Lung (tissue), 12 donors: Measurements from ENCODE around the gene PDLIM1. TPM values are rescaled to one million over a fixed set of nuclear protein-coding genes. Genes with fewer than 3 reads are reported as not detected.

ENCODE experiments used
- ATAC-seq: fragments of 200-7000 bp; cut with Tn5 transposase; one replicate; pipeline ENCODE4 v1.9.1; 2020; ENCODE audit warnings: moderate number of reproducible peaks; ENCODE audit not compliant: insufficient read depth, low FRiP score
- DNase-seq, 3 donors: peaks; one replicate each; pipeline ENCODE4 v3.0.0-alpha.2; 2013 to 2017
- H3K27ac ChIP-seq, 2 donors: one replicate each; pipeline ENCODE4 v1.5.1; 2013; ENCODE audit warnings: mild to moderate bottlenecking in 2 of 2, moderate library complexity in 2 of 2, control low read depth in 1 of 2, inconsistent platforms in 1 of 2, low read depth in 1 of 2, low read length in 1 of 2
- H3K27me3 ChIP-seq, 3 donors: one replicate each; pipeline ENCODE4 v1.5.1; 2013; ENCODE audit warnings: low read length in 2 of 3; ENCODE audit not compliant: control insufficient read depth in 3 of 3, insufficient read depth in 3 of 3
- H3K36me3 ChIP-seq, 4 donors: one replicate each; pipeline ENCODE4 v1.5.1; 2013; ENCODE audit warnings: low read length in 4 of 4, mild to moderate bottlenecking in 1 of 4, moderate library complexity in 1 of 4; ENCODE audit not compliant: control insufficient read depth in 4 of 4, insufficient read depth in 4 of 4
- H3K4me1 ChIP-seq, 5 donors: one replicate each; pipeline ENCODE4 v1.5.1; 2013; ENCODE audit warnings: low read length in 5 of 5, mild to moderate bottlenecking in 2 of 5, moderate library complexity in 1 of 5; ENCODE audit not compliant: control insufficient read depth in 5 of 5, insufficient read depth in 5 of 5
- H3K4me3 ChIP-seq: one replicate; pipeline ENCODE4 v1.5.1; 2013; ENCODE audit warnings: mild to moderate bottlenecking, control low read depth, moderate library complexity
- H3K9ac ChIP-seq, 2 donors: one replicate each; pipeline ENCODE4 v1.5.1; 2013; ENCODE audit warnings: low read length in 2 of 2, control low read depth in 1 of 2; ENCODE audit not compliant: insufficient read depth in 1 of 2
- H3K9me3 ChIP-seq, 4 donors: one replicate each; pipeline ENCODE4 v1.5.1; 2013; ENCODE audit warnings: low read length in 3 of 4, mild to moderate bottlenecking in 1 of 4, moderate library complexity in 1 of 4; ENCODE audit not compliant: control insufficient read depth in 4 of 4, insufficient read depth in 3 of 4
- WGBS, 2 donors: extraction: QIAGEN DNeasy Blood & Tissue Kit; methylation state at CpG; one replicate each; pipeline ENCODE4 v1.1.7; 2013; 5-methylcytosine and 5-hydroxymethylcytosine counted together
- polyA plus RNA-seq, 2 donors: library from polyadenylated mRNA; stranded (reverse); fragments of 200-250 nt; gene quantifications; one replicate each; pipeline ENCODE4 v1.2.1, GENCODE V29; 2013
- total RNA-seq, 2 donors: library from RNA; depleted of rRNA in 1 of 2; stranded (reverse); fragments of >200 nt in 1 of 2; gene quantifications; one replicate each; pipeline ENCODE4 v1.2.1, GENCODE V29; 2014 to 2021
- TF ChIP-seq, protein P1 (sequence below): IDR thresholded peaks from 2 replicates; pipeline ENCODE4 v1.5.1; 2012; ENCODE audit warnings: mild to moderate bottlenecking; ENCODE audit errors: control extremely low read depth, extremely low read depth
- donor health status: control.
- donor health status: control.
- donor health status: Bipolar disorder and iron deficiency.
- donor health status: healthy.
- donor health status: DM: yes; HTN: yes; CAD: no.

PDLIM1 gene
- total and polyA plus RNA-seq, 4 donors: 61.4 to 243 (median 178) TPM

DNA sequence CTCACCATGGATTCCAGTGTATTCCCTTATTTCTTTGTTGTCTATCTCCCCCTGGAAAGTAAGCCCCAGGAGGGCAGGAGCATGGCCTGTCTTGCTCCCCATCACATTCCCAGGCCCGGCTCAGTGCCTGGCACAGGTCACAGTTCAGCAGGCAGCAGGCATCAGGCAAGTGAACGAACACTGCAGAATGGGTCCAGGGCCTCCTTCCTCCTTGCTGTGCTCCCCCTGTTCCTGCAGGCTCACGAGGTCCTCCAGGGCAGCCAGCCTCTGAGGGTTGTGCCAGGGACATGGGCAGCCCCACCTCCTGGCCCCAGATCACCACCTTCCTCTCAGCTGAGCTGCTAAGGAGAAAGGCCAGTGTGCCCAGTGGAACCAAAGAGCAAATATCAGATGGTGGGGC is 41.8 kb downstream of the PDLIM1 start:
- DNase-seq (no peak), ATAC-seq (no peak)
- Histone ChIP-seq H3K27me3 (no peaks in the 10 kb centered on the region), H3K27ac (peak overlapping the region in 1 of 2 donors; percentile 3), H3K4me3 (no peak overlapping the region), H3K4me1 (peaks cover 0 to 24% (median 4%) of the 10 kb centered on the region in 5 donors), H3K9me3 (no peaks in the 10 kb centered on the region), H3K9ac (no peak overlapping the region), H3K36me3 (peaks cover 8 to 27% (median 12%) of the 10 kb centered on the region in 4 donors)
- TF ChIP-seq, protein P1, sequence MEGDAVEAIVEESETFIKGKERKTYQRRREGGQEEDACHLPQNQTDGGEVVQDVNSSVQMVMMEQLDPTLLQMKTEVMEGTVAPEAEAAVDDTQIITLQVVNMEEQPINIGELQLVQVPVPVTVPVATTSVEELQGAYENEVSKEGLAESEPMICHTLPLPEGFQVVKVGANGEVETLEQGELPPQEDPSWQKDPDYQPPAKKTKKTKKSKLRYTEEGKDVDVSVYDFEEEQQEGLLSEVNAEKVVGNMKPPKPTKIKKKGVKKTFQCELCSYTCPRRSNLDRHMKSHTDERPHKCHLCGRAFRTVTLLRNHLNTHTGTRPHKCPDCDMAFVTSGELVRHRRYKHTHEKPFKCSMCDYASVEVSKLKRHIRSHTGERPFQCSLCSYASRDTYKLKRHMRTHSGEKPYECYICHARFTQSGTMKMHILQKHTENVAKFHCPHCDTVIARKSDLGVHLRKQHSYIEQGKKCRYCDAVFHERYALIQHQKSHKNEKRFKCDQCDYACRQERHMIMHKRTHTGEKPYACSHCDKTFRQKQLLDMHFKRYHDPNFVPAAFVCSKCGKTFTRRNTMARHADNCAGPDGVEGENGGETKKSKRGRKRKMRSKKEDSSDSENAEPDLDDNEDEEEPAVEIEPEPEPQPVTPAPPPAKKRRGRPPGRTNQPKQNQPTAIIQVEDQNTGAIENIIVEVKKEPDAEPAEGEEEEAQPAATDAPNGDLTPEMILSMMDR: no peak
- 70 to 72% methylated on average over 3 of the region's 3 CpGs for WGBS, 2 donors

DNA sequence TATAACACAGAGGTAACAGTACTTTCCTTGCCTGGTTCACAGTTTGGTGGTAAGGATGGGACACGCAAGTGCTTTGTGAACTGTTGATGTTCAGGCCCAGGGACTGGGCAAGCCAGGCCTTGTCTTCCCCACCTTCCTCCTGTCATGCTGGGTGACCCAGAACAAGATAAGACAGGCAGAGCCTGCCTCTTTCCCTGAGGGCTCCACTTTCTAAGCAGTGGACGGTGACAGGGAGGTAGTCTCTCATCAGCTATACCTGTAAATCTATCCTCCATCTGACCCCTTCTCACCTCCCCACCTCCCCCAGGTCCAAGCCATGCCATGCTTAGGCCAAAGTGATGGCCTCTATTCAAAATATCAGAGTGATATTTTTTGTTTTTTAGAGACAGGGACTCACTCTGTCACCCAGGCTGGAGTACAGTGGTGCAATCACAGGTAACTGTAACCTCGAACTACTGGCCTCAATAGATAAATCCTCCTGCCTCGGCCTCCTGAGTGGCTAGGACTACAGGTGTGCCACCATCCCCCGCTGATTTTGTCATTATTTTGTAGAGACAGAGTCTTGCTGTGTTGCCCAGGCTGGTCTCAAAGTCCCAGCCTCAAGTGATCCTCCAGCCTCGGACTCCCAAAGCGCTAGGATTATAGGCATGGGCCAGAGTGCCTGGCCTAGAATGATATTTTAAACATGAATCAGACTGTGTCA is 42.8 kb downstream of the PDLIM1 start:
- no peaks in the 10 kb centered on the region for H3K9me3 ChIP-seq
- no peak overlapping the region for H3K9ac ChIP-seq
- peaks cover 0 to 24% (median 4%) of the 10 kb centered on the region in 5 donors for H3K4me1 ChIP-seq
- no peak overlapping the region for H3K4me3 ChIP-seq
- WGBS, 2 donors: 94% methylated on average over 7 of the region's 7 CpGs
- TF ChIP-seq, protein P1: no peak
- ATAC-seq (no peak), DNase-seq (peak in 1 of 3 donors; percentile 21)
- no peaks in the 10 kb centered on the region for H3K27me3 ChIP-seq
- H3K36me3 ChIP-seq: peaks cover 8 to 27% (median 12%) of the 10 kb centered on the region in 4 donors
- H3K27ac ChIP-seq: peak overlapping the region; percentile 1 to 10

DNA sequence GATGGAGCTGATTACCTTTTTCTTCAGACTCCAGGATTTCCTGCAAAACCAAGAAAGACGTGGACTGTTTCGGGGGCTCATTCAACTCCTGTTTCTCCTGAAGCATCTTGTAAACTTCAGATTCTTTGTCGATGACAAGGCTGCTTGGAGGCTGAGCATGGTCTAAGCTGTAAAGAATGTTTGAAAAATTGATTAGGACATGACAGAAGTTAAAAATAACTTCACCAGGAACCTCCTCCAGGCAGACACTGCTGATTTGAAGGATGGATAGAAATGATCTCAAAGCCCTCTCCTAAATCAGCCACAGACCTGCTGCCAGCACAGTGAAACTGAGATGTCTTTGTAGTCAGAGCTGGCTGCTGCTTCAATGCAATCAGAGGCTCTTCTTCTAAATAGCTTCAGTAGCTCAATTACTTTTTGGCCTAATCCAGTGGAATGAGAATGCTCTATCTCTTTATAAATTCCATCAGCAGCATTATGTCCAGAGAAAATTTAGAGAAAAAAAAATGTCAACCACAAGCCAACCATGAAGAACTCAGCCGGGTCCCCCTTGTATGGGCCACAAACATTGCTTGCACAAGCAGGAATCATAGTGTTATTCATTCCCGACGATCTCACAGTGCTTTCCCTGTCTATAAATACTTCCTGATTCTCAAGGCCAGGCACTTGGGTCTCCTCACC is 43.5 kb downstream of the PDLIM1 start:
- no peaks in the 10 kb centered on the region for H3K27me3 ChIP-seq
- TF ChIP-seq, protein P1: no peak
- H3K4me3 ChIP-seq: no peak overlapping the region
- 51 to 68% methylated on average over 6 of the region's 6 CpGs for WGBS, 2 donors
- peak overlapping the region; percentile 10 to 20 for H3K27ac ChIP-seq
- DNase-seq: peak in 1 of 3 donors; percentile 8
- H3K36me3 ChIP-seq: peaks cover 8 to 31% (median 12%) of the 10 kb centered on the region in 4 donors
- H3K9ac ChIP-seq: no peak overlapping the region
- no peak for ATAC-seq
- no peaks in the 10 kb centered on the region for H3K9me3 ChIP-seq
- H3K4me1 ChIP-seq: peaks cover 0 to 24% (median 4%) of the 10 kb centered on the region in 5 donors
